GM12892 (cell line): ENCODE measurements around the gene RBM43.

Experiments
- DNase-seq: peaks from one replicate; pipeline ENCODE4 v3.0.0; 2011; ENCODE audit not compliant: insufficient read length
- FAIRE-seq: peaks from 2 replicates; lab custom pipeline; 2011; peaks lifted over from hg19 to GRCh38; lab: Jason Lieb, UNC
- POLR2A ChIP-seq: IDR thresholded peaks from 2 replicates; pipeline ENCODE4 v1.6.1; 2011; ENCODE audit warnings: low read depth, low read length, control low read depth
- POLR2AphosphoS5 ChIP-seq: IDR thresholded peaks from 2 replicates; pipeline ENCODE4 v1.6.1; 2011; ENCODE audit warnings: low read depth, low read length, control low read depth
- TAF1 ChIP-seq: IDR thresholded peaks from 2 replicates; pipeline ENCODE4 v1.6.1; 2011; ENCODE audit warnings: low read depth, mild to moderate bottlenecking, control low read depth, low read length, borderline replicate concordance

The RBM43 gene

DNA sequence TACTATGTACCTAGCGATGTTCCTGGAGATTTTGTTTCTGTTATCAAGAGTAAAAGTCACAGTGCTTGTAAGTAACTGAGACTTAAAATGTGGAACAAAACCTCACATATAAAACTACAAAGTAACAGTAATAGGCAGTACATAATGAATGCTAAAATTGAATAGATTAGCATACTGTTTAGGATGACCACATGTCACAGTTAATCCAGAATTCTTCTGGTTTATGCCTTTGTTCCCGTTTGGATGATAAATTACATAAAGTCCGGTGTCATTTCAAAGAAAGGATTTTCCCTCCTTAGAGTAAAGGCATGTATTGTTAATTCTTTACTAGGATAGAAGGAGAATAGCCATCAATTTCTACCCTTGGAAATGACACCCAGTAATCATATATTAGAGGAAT lies 56.1 kb downstream of the RBM43 start:
- TF ChIP-seq TAF1, result no peak
- TF ChIP-seq POLR2AphosphoS5, result no peak
- TF ChIP-seq POLR2A, result no peak
- no peak for DNase-seq
- FAIRE-seq, result no peak

DNA sequence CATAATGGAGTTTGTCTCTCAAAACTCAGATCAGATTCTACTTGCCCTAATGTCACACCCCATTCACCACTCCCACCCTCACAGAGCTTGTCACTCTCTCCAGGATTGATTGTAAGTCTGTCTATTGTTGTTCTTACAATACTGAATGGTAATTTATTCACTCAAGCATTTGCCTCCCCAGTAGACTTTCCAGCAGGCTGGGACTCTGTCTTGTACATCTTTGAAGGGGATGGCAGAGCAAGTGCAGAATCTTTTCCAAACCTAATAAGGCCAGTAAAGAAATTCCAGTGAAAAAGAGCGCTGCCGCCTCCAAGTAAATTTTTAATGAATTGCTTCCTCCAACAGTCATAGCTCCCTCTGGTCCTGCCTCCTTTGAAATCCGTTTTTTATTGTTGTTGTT lies 56.9 kb downstream of the RBM43 start:
- TF ChIP-seq TAF1 (no peak), POLR2AphosphoS5 (no peak), POLR2A (no peak)
- FAIRE-seq, result no peak
- no peak for DNase-seq

DNA sequence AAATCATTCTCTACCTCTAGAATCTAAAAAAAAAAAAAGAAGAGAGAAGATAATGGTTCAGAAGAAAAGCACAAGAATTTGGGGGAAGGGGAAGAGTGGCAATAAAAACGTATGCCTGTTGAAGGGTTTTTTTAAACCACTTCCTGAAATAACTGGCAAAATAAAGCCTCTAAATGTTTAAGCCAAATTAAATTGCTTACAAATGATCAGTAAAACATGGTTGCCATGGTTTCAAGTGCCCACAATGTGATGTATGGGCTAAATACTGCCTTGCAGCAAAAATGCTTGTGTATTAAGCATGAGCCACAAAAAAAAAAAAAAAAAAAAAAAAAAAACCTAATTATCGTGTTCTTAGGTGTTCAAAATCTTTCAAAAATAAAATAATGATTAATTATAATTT lies 60.8 kb downstream of the RBM43 start:
- FAIRE-seq, result no peak
- no peak for DNase-seq
- TF ChIP-seq POLR2A (no peak), POLR2AphosphoS5 (no peak), TAF1 (no peak)

DNA sequence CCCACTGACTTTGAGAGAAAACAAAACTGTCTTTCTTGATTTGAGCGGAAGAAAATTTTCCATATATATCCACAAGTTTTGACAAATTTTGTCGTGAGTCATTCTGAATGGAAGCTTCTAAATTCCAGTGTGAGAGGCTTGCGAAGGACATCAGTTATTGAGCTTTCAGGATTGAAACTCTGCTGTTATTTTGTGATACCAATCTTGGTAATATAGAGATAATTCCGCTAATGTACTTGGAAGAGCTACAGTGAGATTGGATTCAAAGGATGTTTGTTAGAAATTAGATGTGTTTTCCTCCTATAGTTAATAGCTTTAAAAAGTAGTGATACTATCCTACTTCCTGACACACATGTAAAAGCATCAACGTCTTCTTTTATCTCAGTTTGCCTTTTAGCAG lies 61.4 kb downstream of the RBM43 start:
- DNase-seq (no peak), FAIRE-seq (no peak)
- TF ChIP-seq POLR2A, result no peak
- no peak for TF ChIP-seq TAF1
- TF ChIP-seq POLR2AphosphoS5, result no peak

DNA sequence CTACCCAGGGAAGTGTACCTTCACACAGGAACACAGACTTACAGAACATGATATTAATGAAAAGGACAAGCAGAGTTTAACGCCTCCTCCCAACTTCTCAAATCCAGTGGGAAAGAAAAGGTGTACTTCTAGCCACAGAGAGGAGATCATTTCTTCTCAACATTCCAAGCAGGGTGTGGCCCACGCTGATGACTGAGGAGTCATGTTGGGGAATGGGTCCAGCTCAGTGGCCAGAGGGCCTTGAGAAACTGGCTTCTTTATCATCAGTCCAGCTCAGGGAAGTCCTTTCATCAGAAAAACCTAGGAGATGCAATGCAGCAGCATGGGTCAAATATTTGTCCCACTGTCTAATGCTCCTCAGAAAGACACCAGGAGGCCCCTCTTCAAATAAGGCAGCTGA lies 63.0 kb downstream of the RBM43 start:
- TF ChIP-seq POLR2AphosphoS5, result no peak
- no peak for TF ChIP-seq TAF1
- no peak for TF ChIP-seq POLR2A
- DNase-seq, result no peak
- FAIRE-seq, result no peak
